ENCODE measurements around the gene CHD6.

DNA sequence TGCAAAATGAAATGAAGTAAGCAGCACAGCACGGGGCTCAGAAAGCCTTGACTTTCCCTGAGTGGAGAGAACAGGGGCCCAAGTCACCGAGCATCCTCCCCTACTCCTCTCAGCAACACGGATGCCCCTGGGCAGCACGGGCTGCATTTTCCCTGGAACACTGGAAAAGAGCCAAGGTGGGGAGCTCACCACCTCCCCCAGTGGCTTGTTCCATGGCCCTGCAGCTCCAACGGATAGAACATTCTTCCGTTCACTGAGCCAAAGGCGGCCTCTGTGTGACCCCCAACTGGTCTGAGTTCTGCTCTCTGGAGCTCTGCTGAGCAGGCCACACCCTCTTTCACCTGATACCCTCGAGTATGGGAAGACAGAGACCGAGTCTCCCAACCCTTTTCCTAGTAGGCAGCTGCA lies 230.7 kb downstream of the CHD6 start:
- TF ChIP-seq GFI1B (tag by site-specific recombination; IDR thresholded peaks at IDR 0.05) (no peak), ZNF121 (tag by site-specific recombination; IDR thresholded peaks at IDR 0.05) (no peak), ZBTB21 (tag by site-specific recombination; IDR thresholded peaks at IDR 0.05) (no peak), MEIS1 (CRISPR knock-in tag; IDR thresholded peaks at IDR 0.05; ENCODE audit: borderline replicate concordance) (no peak), ZNF274 (IDR thresholded peaks at IDR 0.05; ENCODE audit: low read length) (no peak), ZNF274 (tag by site-specific recombination; IDR thresholded peaks at IDR 0.05; ENCODE audit: borderline replicate concordance) (no peak)
- TF ChIP-seq, protein P1, sequence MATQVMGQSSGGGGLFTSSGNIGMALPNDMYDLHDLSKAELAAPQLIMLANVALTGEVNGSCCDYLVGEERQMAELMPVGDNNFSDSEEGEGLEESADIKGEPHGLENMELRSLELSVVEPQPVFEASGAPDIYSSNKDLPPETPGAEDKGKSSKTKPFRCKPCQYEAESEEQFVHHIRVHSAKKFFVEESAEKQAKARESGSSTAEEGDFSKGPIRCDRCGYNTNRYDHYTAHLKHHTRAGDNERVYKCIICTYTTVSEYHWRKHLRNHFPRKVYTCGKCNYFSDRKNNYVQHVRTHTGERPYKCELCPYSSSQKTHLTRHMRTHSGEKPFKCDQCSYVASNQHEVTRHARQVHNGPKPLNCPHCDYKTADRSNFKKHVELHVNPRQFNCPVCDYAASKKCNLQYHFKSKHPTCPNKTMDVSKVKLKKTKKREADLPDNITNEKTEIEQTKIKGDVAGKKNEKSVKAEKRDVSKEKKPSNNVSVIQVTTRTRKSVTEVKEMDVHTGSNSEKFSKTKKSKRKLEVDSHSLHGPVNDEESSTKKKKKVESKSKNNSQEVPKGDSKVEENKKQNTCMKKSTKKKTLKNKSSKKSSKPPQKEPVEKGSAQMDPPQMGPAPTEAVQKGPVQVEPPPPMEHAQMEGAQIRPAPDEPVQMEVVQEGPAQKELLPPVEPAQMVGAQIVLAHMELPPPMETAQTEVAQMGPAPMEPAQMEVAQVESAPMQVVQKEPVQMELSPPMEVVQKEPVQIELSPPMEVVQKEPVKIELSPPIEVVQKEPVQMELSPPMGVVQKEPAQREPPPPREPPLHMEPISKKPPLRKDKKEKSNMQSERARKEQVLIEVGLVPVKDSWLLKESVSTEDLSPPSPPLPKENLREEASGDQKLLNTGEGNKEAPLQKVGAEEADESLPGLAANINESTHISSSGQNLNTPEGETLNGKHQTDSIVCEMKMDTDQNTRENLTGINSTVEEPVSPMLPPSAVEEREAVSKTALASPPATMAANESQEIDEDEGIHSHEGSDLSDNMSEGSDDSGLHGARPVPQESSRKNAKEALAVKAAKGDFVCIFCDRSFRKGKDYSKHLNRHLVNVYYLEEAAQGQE (tag by site-specific recombination; IDR thresholded peaks at IDR 0.05) = no peak
- TF ChIP-seq, protein P2, sequence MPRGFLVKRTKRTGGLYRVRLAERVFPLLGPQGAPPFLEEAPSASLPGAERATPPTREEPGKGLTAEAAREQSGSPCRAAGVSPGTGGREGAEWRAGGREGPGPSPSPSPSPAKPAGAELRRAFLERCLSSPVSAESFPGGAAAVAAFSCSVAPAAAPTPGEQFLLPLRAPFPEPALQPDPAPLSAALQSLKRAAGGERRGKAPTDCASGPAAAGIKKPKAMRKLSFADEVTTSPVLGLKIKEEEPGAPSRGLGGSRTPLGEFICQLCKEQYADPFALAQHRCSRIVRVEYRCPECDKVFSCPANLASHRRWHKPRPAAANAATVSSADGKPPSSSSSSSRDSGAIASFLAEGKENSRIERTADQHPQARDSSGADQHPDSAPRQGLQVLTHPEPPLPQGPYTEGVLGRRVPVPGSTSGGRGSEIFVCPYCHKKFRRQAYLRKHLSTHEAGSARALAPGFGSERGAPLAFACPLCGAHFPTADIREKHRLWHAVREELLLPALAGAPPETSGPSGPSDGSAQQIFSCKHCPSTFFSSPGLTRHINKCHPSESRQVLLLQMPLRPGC (tag by site-specific recombination; IDR thresholded peaks at IDR 0.05) = no peak
- TF ChIP-seq, protein P3, sequence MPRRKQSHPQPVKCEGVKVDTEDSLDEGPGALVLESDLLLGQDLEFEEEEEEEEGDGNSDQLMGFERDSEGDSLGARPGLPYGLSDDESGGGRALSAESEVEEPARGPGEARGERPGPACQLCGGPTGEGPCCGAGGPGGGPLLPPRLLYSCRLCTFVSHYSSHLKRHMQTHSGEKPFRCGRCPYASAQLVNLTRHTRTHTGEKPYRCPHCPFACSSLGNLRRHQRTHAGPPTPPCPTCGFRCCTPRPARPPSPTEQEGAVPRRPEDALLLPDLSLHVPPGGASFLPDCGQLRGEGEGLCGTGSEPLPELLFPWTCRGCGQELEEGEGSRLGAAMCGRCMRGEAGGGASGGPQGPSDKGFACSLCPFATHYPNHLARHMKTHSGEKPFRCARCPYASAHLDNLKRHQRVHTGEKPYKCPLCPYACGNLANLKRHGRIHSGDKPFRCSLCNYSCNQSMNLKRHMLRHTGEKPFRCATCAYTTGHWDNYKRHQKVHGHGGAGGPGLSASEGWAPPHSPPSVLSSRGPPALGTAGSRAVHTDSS (tag by site-specific recombination; IDR thresholded peaks at IDR 0.05) = no peak
- TF ChIP-seq, protein P4, sequence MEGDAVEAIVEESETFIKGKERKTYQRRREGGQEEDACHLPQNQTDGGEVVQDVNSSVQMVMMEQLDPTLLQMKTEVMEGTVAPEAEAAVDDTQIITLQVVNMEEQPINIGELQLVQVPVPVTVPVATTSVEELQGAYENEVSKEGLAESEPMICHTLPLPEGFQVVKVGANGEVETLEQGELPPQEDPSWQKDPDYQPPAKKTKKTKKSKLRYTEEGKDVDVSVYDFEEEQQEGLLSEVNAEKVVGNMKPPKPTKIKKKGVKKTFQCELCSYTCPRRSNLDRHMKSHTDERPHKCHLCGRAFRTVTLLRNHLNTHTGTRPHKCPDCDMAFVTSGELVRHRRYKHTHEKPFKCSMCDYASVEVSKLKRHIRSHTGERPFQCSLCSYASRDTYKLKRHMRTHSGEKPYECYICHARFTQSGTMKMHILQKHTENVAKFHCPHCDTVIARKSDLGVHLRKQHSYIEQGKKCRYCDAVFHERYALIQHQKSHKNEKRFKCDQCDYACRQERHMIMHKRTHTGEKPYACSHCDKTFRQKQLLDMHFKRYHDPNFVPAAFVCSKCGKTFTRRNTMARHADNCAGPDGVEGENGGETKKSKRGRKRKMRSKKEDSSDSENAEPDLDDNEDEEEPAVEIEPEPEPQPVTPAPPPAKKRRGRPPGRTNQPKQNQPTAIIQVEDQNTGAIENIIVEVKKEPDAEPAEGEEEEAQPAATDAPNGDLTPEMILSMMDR (tag by site-specific recombination; IDR thresholded peaks at IDR 0.05) = no peak; the same call in 1 of the 2 replicates
- TF ChIP-seq, protein P5, sequence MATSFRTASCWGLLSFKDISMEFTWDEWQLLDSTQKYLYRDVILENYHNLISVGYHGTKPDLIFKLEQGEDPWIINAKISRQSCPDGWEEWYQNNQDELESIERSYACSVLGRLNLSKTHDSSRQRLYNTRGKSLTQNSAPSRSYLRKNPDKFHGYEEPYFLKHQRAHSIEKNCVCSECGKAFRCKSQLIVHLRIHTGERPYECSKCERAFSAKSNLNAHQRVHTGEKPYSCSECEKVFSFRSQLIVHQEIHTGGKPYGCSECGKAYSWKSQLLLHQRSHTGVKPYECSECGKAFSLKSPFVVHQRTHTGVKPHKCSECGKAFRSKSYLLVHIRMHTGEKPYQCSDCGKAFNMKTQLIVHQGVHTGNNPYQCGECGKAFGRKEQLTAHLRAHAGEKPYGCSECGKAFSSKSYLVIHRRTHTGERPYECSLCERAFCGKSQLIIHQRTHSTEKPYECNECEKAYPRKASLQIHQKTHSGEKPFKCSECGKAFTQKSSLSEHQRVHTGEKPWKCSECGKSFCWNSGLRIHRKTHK (tag by site-specific recombination; IDR thresholded peaks at IDR 0.05) = no peak
- TF ChIP-seq, protein P6, sequence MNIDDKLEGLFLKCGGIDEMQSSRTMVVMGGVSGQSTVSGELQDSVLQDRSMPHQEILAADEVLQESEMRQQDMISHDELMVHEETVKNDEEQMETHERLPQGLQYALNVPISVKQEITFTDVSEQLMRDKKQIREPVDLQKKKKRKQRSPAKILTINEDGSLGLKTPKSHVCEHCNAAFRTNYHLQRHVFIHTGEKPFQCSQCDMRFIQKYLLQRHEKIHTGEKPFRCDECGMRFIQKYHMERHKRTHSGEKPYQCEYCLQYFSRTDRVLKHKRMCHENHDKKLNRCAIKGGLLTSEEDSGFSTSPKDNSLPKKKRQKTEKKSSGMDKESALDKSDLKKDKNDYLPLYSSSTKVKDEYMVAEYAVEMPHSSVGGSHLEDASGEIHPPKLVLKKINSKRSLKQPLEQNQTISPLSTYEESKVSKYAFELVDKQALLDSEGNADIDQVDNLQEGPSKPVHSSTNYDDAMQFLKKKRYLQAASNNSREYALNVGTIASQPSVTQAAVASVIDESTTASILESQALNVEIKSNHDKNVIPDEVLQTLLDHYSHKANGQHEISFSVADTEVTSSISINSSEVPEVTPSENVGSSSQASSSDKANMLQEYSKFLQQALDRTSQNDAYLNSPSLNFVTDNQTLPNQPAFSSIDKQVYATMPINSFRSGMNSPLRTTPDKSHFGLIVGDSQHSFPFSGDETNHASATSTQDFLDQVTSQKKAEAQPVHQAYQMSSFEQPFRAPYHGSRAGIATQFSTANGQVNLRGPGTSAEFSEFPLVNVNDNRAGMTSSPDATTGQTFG (tag by site-specific recombination; IDR thresholded peaks at IDR 0.05; ENCODE audit: borderline replicate concordance) = no peak
